PC-3 (cell line): ENCODE results near the gene IFNG. TPM values are rescaled to one million over a fixed set of nuclear protein-coding genes. Genes with fewer than 3 reads are reported as not detected.

Experiments used
- ATAC-seq: fragments of 200-7000 bp; cut with Tn5 transposase; 2 replicates; pipeline ENCODE4 v1.9.1; 2020; ENCODE audit warnings: mild to moderate bottlenecking, moderate library complexity
- BruUV-seq: library from RNA; stranded (reverse); fragments of 400-500 nt; replicated peaks from 2 replicates; lab custom pipeline; 2021; lab: Mats Ljungman, UMichigan
- CTCF ChIA-PET: fragments of 300-600 bp; sonication (Branson Sonifier 250); formaldehyde crosslinking; loops from one replicate; lab custom pipeline; 2022; ENCODE audit warnings: antibody characterized with exemption; lab: Charles Lee
- POLR2A ChIA-PET: fragments of 300-600 bp; sonication (Branson Sonifier 250); formaldehyde crosslinking; loops from one replicate; lab custom pipeline; 2022; ENCODE audit warnings: antibody characterized with exemption; ENCODE audit not compliant: unreplicated experiment; lab: Charles Lee
- DNase-seq: peaks from one replicate; pipeline ENCODE4 v3.0.0-alpha.2; 2015
- H2AFZ ChIP-seq: fragments of 300-600 bp; sonication (generic); 2 replicates; pipeline ENCODE4 v1.6.0; 2016; ENCODE audit warnings: antibody characterized with exemption, low read length
- H3F3A ChIP-seq: fragments of 300-600 bp; sonication (generic); one replicate; pipeline ENCODE4 v1.6.0; 2017; ENCODE audit warnings: antibody characterized with exemption, low read length, control low read depth, mild to moderate bottlenecking; ENCODE audit not compliant: unreplicated experiment
- H3K27ac ChIP-seq: fragments of 300-600 bp; sonication (generic); 2 replicates; pipeline ENCODE4 v1.5.1; 2016; ENCODE audit warnings: mild to moderate bottlenecking, low read length
- H3K27me3 ChIP-seq: fragments of 300-600 bp; sonication (generic); 2 replicates; pipeline ENCODE4 v1.6.1; 2016; ENCODE audit warnings: low read length, mixed read lengths
- H3K36me3 ChIP-seq: fragments of 300-600 bp; sonication (generic); 2 replicates; pipeline ENCODE4 v1.6.1; 2016; ENCODE audit warnings: low read depth, mixed run types, low read length, mixed read lengths
- H3K4me1 ChIP-seq: fragments of 300-600 bp; sonication (generic); 2 replicates; pipeline ENCODE4 v1.5.1; 2016; ENCODE audit warnings: low read length; ENCODE audit not compliant: insufficient read depth
- H3K4me2 ChIP-seq: fragments of 300-600 bp; sonication (generic); 2 replicates; pipeline ENCODE4 v1.6.0; 2016; ENCODE audit warnings: low read length
- H3K4me3 ChIP-seq: fragments of 300-600 bp; sonication (generic); 2 replicates; pipeline ENCODE4 v1.5.1; 2016; ENCODE audit warnings: mild to moderate bottlenecking, low read length, mixed read lengths
- H3K79me2 ChIP-seq: fragments of 300-600 bp; sonication (generic); 2 replicates; pipeline ENCODE4 v1.6.1; 2017; ENCODE audit warnings: low read length, mixed read lengths
- H3K9ac ChIP-seq: fragments of 300-600 bp; sonication (generic); 2 replicates; pipeline ENCODE4 v1.6.0; 2016; ENCODE audit warnings: mild to moderate bottlenecking, low read length
- H3K9me2 ChIP-seq: fragments of 300-600 bp; sonication (generic); replicated peaks from 2 replicates; pipeline ENCODE4 v1.6.1; 2016; ENCODE audit warnings: mixed run types, low read length, mixed read lengths
- H3K9me3 ChIP-seq: fragments of 300-600 bp; sonication (generic); 2 replicates; pipeline ENCODE4 v1.6.1; 2016; ENCODE audit warnings: low read length, mixed read lengths
- H4K20me1 ChIP-seq: fragments of 300-600 bp; sonication (generic); 2 replicates; pipeline ENCODE4 v1.6.1; 2016; ENCODE audit warnings: low read length, mixed read lengths
- EZH2 ChIP-seq: fragments of 300-600 bp; sonication (generic); IDR thresholded peaks from one replicate; pipeline ENCODE4 v1.6.1; 2017; ENCODE audit warnings: antibody characterized with exemption, mild to moderate bottlenecking, low read length; ENCODE audit not compliant: unreplicated experiment
- EZH2phosphoT487 ChIP-seq: fragments of 300-600 bp; sonication (generic); IDR thresholded peaks from 2 replicates; pipeline ENCODE4 v1.6.1; 2018; ENCODE audit warnings: mild to moderate bottlenecking, antibody characterized with exemption, low read length, borderline replicate concordance
- intact Hi-C: fragments of 100-400 bp; cut with micrococcal nuclease; formaldehyde crosslinking; loops from 2 replicates; pipeline ENCODE4 v1.9.0; 2023
- total RNA-seq: library from RNA; depleted of rRNA; stranded (reverse); fragments of >200 nt; gene quantifications from 2 replicates; pipeline ENCODE4 v1.2.3, GENCODE V29; 2014; rRNA removed
- TF ChIP-seq, protein P1 (sequence below): fragments of 300-600 bp; sonication (generic); conservative IDR thresholded peaks from 2 replicates; pipeline ENCODE4 v1.5.1; 2017; ENCODE audit warnings: antibody characterized with exemption, low read depth, mild to moderate bottlenecking, low read length

IFNG gene
- total RNA-seq, 1 experiment from 2014 or later: not detected

DNA sequence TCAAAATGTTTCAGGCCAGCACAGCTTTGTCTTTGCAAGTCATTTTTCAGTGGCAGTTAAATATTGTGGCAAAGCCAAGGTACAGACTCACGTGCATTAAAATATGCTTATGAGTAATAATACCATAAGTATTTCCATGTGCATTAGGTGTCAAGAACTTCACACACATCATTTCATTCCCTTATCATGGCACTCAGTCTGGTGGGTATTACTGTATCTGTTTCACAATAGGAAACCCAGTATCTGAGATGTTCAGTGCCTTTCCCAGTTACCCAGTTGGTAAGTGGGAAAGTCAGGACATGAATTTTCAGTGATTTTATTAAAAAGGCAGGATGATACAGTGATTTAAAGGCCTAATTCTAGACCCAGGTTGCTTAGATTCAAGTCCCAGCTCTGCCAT, 52.9 kb downstream of the IFNG start:
- Histone ChIP-seq H3K4me2 (no peak overlapping the region), H3K9ac (no peak overlapping the region), H3K4me3 (no peak overlapping the region), H2AFZ (no peak overlapping the region), H3K4me1 (no peaks in the 10 kb centered on the region), H3K9me3 (no peaks in the 10 kb centered on the region), H4K20me1 (no peaks in the 10 kb centered on the region), H3K9me2 (no peaks in the 10 kb centered on the region), H3K27ac (no peak overlapping the region), H3K27me3 (peaks cover 4% of the 10 kb centered on the region; the same call in 1 of the 2 replicates), H3K36me3 (no peaks in the 10 kb centered on the region), H3F3A (no peaks in the 10 kb centered on the region), H3K79me2 (no peaks in the 10 kb centered on the region)
- intact Hi-C loops: no loop called here
- BruUV-seq: no TSS peak
- DNase-seq (no peak), ATAC-seq (no peak)
- ChIA-PET POLR2A (interaction anchor here (0.7 kb wide), 1 partner anchor 21 kb away, joined by 7 read pairs; no protein-coding TSS in a partner anchor), CTCF (no interaction called here)
- TF ChIP-seq, protein P1, sequence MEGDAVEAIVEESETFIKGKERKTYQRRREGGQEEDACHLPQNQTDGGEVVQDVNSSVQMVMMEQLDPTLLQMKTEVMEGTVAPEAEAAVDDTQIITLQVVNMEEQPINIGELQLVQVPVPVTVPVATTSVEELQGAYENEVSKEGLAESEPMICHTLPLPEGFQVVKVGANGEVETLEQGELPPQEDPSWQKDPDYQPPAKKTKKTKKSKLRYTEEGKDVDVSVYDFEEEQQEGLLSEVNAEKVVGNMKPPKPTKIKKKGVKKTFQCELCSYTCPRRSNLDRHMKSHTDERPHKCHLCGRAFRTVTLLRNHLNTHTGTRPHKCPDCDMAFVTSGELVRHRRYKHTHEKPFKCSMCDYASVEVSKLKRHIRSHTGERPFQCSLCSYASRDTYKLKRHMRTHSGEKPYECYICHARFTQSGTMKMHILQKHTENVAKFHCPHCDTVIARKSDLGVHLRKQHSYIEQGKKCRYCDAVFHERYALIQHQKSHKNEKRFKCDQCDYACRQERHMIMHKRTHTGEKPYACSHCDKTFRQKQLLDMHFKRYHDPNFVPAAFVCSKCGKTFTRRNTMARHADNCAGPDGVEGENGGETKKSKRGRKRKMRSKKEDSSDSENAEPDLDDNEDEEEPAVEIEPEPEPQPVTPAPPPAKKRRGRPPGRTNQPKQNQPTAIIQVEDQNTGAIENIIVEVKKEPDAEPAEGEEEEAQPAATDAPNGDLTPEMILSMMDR: no peak
- no peak for TF ChIP-seq EZH2
- TF ChIP-seq EZH2phosphoT487: no peak

DNA sequence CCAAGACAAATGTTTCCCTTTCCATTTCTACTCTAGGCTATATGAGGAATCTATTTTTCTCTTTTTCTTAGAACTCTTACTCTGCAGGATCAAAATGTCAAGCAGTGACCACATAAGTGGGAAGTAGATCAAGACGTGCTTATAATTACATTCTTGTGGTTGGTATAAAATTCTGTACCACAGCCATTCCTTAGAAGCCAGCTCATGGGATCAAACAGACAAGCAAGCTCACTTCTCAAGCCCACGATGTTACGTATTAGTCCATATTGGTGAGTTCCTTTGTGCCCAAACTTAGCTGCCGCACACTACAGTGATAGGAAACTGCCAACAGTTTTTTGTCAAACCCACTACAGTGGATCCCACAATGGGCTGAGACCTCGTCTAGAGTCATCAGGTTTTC, 53.4 kb downstream of the IFNG start:
- BruUV-seq: no TSS peak

More for the DNA sequence above, 53.4 kb downstream of the IFNG start:
- Histone ChIP-seq H3K9me2 (no peaks in the 10 kb centered on the region), H3F3A (no peaks in the 10 kb centered on the region), H4K20me1 (no peaks in the 10 kb centered on the region), H3K4me2 (no peak overlapping the region), H2AFZ (no peak overlapping the region), H3K27me3 (peaks cover 7% of the 10 kb centered on the region; the same call in 1 of the 2 replicates), H3K4me1 (no peaks in the 10 kb centered on the region), H3K4me3 (no peak overlapping the region), H3K36me3 (no peaks in the 10 kb centered on the region), H3K27ac (no peak overlapping the region), H3K9me3 (no peaks in the 10 kb centered on the region), H3K79me2 (no peaks in the 10 kb centered on the region), H3K9ac (no peak overlapping the region)
- DNase-seq: peak; percentile 4
- no peak for ATAC-seq
- TF ChIP-seq EZH2phosphoT487 (no peak), EZH2 (no peak)
- TF ChIP-seq, protein P1: no peak
- CTCF ChIA-PET: no interaction called here
- intact Hi-C loops: no loop called here
- POLR2A ChIA-PET: interaction anchor here (0.7 kb wide), 1 partner anchor 20 kb away, joined by 7 read pairs; no protein-coding TSS in a partner anchor

Other genes starting within 250 kb of the IFNG start
- gene IFNG-AS1, start 170.3 kb downstream of the IFNG start, total RNA-seq: not detected in 2 replicates
- not detected in 2 replicates for gene IL26, start 66.1 kb upstream of the IFNG start, total RNA-seq
- not detected in 2 replicates for gene IL22, start 93.9 kb upstream of the IFNG start, total RNA-seq
- gene MDM1, start 172.6 kb upstream of the IFNG start, total RNA-seq: 10.4 and 19.2 TPM in 2 replicates